ENCODE data around the gene WDR37. TPM values are rescaled to one million over a fixed set of nuclear protein-coding genes. Genes with fewer than 3 reads are reported as not detected.

The WDR37 gene
- total RNA-seq, 1 experiment from 2014 or later = 4.5 TPM

DNA sequence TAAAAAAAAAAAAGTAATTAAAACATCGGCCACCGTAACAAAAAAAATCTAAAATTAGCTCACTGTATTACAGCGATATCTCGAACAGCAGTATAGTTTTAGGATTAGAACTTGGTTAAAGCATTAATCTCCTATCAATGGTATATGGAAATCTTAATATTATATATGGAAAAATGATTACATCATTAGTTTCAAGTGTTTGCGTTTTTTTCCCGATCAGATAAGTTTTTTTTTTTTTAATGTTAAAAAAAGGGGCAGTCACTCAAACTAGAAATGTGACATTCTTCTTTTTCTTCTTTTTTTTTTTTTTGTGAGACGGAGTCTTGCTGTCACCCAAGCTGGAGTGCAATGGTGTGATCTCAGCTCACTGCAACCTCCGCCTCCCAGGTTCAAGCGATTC is 14.7 kb upstream of the WDR37 start:
- ChIA-PET POLR2A (ENCODE audit: unreplicated experiment) (no interaction called here), CTCF (no interaction called here)
- no peaks in the 10 kb centered on the region for H3K9me2 ChIP-seq (replicated peaks; ENCODE audit: low read length)
- H3K4me3 ChIP-seq (ENCODE audit: low read length) = no peak overlapping the region
- no peak for TF ChIP-seq EZH2phosphoT487 (IDR thresholded peaks at IDR 0.05; ENCODE audit: borderline replicate concordance, low read length)
- TF ChIP-seq, protein P1, sequence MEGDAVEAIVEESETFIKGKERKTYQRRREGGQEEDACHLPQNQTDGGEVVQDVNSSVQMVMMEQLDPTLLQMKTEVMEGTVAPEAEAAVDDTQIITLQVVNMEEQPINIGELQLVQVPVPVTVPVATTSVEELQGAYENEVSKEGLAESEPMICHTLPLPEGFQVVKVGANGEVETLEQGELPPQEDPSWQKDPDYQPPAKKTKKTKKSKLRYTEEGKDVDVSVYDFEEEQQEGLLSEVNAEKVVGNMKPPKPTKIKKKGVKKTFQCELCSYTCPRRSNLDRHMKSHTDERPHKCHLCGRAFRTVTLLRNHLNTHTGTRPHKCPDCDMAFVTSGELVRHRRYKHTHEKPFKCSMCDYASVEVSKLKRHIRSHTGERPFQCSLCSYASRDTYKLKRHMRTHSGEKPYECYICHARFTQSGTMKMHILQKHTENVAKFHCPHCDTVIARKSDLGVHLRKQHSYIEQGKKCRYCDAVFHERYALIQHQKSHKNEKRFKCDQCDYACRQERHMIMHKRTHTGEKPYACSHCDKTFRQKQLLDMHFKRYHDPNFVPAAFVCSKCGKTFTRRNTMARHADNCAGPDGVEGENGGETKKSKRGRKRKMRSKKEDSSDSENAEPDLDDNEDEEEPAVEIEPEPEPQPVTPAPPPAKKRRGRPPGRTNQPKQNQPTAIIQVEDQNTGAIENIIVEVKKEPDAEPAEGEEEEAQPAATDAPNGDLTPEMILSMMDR (conservative IDR thresholded peaks at IDR 0.05; ENCODE audit: low read depth, low read length) = no peak
- TF ChIP-seq EZH2 (IDR thresholded peaks at IDR 0.05; ENCODE audit: low read length, unreplicated experiment) = no peak
- H3K9me3 ChIP-seq (ENCODE audit: low read length) = no peaks in the 10 kb centered on the region
- no peaks in the 10 kb centered on the region; the same call in 1 of the 2 replicates for H3K36me3 ChIP-seq (ENCODE audit: low read depth, low read length)
- H3K4me1 ChIP-seq (ENCODE audit: insufficient read depth, low read length) = 0 out of 2 replicates have a peak, but pooled peaks cover 3% of the 10 kb centered on the region
- H3K27ac ChIP-seq (ENCODE audit: low read length) = no peak overlapping the region
- H3K9ac ChIP-seq (ENCODE audit: low read length) = no peak overlapping the region
- no peak overlapping the region for H2AFZ ChIP-seq (ENCODE audit: low read length)
- no peaks in the 10 kb centered on the region for H3F3A ChIP-seq (ENCODE audit: low read length, unreplicated experiment)
- no peak overlapping the region for H3K4me2 ChIP-seq (ENCODE audit: low read length)
- no peak for DNase-seq
- H3K79me2 ChIP-seq (ENCODE audit: low read length) = peaks cover 21% of the 10 kb centered on the region
- H4K20me1 ChIP-seq (ENCODE audit: low read length) = peaks cover 9% of the 10 kb centered on the region; the same call in 1 of the 2 replicates
- BruUV-seq (replicated peaks) = no TSS peak
- intact Hi-C loops (cut with micrococcal nuclease) = no loop called here
- ATAC-seq = no peak
- no peaks in the 10 kb centered on the region for H3K27me3 ChIP-seq (ENCODE audit: low read length)

- no peak overlapping the region for H2AFZ ChIP-seq (ENCODE audit: low read length)
- BruUV-seq (replicated peaks) = no TSS peak
- H3K36me3 ChIP-seq (ENCODE audit: low read depth, low read length) = no peaks in the 10 kb centered on the region; the same call in 1 of the 2 replicates
- TF ChIP-seq EZH2phosphoT487 (IDR thresholded peaks at IDR 0.05; ENCODE audit: borderline replicate concordance, low read length) (no peak), EZH2 (IDR thresholded peaks at IDR 0.05; ENCODE audit: low read length, unreplicated experiment) (no peak)
- TF ChIP-seq, protein P1 (conservative IDR thresholded peaks at IDR 0.05; ENCODE audit: low read depth, low read length) = no peak
- no peak overlapping the region for H3K4me2 ChIP-seq (ENCODE audit: low read length)
- H3K9me3 ChIP-seq (ENCODE audit: low read length) = no peaks in the 10 kb centered on the region
- ChIA-PET CTCF (no interaction called here), POLR2A (ENCODE audit: unreplicated experiment) (no interaction called here)
- peaks cover 34% of the 10 kb centered on the region for H3K79me2 ChIP-seq (ENCODE audit: low read length)
- H3K27me3 ChIP-seq (ENCODE audit: low read length) = no peaks in the 10 kb centered on the region
- no peak overlapping the region for H3K4me3 ChIP-seq (ENCODE audit: low read length)
- ATAC-seq = no peak
- no peaks in the 10 kb centered on the region for H3K4me1 ChIP-seq (ENCODE audit: insufficient read depth, low read length)
- H3K27ac ChIP-seq (ENCODE audit: low read length) = no peak overlapping the region
- DNase-seq = no peak
- H3F3A ChIP-seq (ENCODE audit: low read length, unreplicated experiment) = no peaks in the 10 kb centered on the region
- intact Hi-C loops (cut with micrococcal nuclease) = no loop called here
- no peaks in the 10 kb centered on the region for H3K9me2 ChIP-seq (replicated peaks; ENCODE audit: low read length)
- peaks cover 19% of the 10 kb centered on the region; the same call in 1 of the 2 replicates for H4K20me1 ChIP-seq (ENCODE audit: low read length)
- H3K9ac ChIP-seq (ENCODE audit: low read length) = no peak overlapping the region
Measured at GRCh38 chr10:1043532-1043995, 12.6 kb upstream of the WDR37 start.

- no peak overlapping the region for H3K4me2 ChIP-seq (ENCODE audit: low read length)
- H3K4me1 ChIP-seq (ENCODE audit: insufficient read depth, low read length) = no peaks in the 10 kb centered on the region
- BruUV-seq (replicated peaks) = no TSS peak
- TF ChIP-seq, protein P1 (conservative IDR thresholded peaks at IDR 0.05; ENCODE audit: low read depth, low read length) = no peak
- TF ChIP-seq EZH2 (IDR thresholded peaks at IDR 0.05; ENCODE audit: low read length, unreplicated experiment) (no peak), EZH2phosphoT487 (IDR thresholded peaks at IDR 0.05; ENCODE audit: borderline replicate concordance, low read length) (no peak)
- intact Hi-C loops (cut with micrococcal nuclease) = no loop called here
- ATAC-seq = no peak
- H3K27ac ChIP-seq (ENCODE audit: low read length) = no peak overlapping the region
- H3K36me3 ChIP-seq (ENCODE audit: low read depth, low read length) = no peaks in the 10 kb centered on the region; the same call in 1 of the 2 replicates
- no peaks in the 10 kb centered on the region for H3F3A ChIP-seq (ENCODE audit: low read length, unreplicated experiment)
- H4K20me1 ChIP-seq (ENCODE audit: low read length) = peaks cover 19% of the 10 kb centered on the region; the same call in 1 of the 2 replicates
- H3K9me2 ChIP-seq (replicated peaks; ENCODE audit: low read length) = no peaks in the 10 kb centered on the region
- no peak overlapping the region for H3K4me3 ChIP-seq (ENCODE audit: low read length)
- H2AFZ ChIP-seq (ENCODE audit: low read length) = no peak overlapping the region
- no peak overlapping the region for H3K9ac ChIP-seq (ENCODE audit: low read length)
- H3K9me3 ChIP-seq (ENCODE audit: low read length) = no peaks in the 10 kb centered on the region
- peaks cover 35% of the 10 kb centered on the region for H3K79me2 ChIP-seq (ENCODE audit: low read length)
- no peaks in the 10 kb centered on the region for H3K27me3 ChIP-seq (ENCODE audit: low read length)
- CTCF ChIA-PET = no interaction called here
- DNase-seq = no peak
- POLR2A ChIA-PET (ENCODE audit: unreplicated experiment) = no interaction called here
Measured at GRCh38 chr10:1044146-1044545, 12.0 kb upstream of the WDR37 start.
